ENCODE measurements around the gene SLC6A18.

SLC6A18 gene

GRCh38 chr5:1190837-1191239 lies 34.3 kb upstream of the SLC6A18 start:
- ChIA-PET POLR2A (no interaction called here), CTCF (no interaction called here)
- no peak overlapping the region for H3K4me3 ChIP-seq (ENCODE audit: low read depth, low read length)
- no peak for DNase-seq (ENCODE audit: low read depth, low spot score)
- no peak for TF ChIP-seq CTCF (IDR thresholded peaks at IDR 0.05; ENCODE audit: insufficient read depth, low read length, missing control alignments)

DNA sequence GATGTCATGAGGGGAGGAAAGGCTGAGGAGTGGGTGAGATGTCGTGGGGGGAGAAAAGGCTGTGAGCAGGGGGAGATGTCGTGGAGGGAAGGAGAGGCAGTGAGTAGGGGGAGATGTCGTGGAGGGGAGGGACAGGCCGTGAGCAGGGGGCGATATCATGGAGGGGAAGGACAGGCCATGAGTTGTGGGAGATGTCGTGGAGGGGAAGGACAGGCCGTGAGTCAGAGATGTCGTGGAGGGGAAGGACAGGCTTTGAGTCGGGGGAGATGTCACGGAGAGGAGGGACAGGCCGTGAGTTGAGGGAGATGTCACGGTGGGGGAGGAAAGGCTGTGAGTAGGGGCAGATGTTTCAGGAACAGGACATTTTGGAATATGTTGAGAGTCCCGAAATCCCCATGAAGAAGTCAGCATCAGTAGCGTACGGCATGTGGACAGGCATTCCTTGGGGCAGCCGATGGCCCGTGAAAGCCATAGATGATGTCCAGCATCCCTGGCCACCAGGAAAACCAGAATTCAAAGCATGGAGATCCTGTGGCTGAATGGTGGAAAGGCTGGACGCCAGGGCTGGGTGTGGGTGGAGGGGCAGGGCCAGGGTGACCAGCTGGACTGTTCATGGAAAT lies 32.1 kb upstream of the SLC6A18 start:
- no peak overlapping the region for H3K4me3 ChIP-seq (ENCODE audit: low read depth, low read length)
- CTCF ChIA-PET: no interaction called here
- POLR2A ChIA-PET: no interaction called here
- DNase-seq (ENCODE audit: low read depth, low spot score): no peak
- no peak for TF ChIP-seq CTCF (IDR thresholded peaks at IDR 0.05; ENCODE audit: insufficient read depth, low read length, missing control alignments)

GRCh38 chr5:1193591-1193985 lies 31.6 kb upstream of the SLC6A18 start:
- H3K4me3 ChIP-seq (ENCODE audit: low read depth, low read length): no peak overlapping the region
- DNase-seq (ENCODE audit: low read depth, low spot score): no peak
- no peak for TF ChIP-seq CTCF (IDR thresholded peaks at IDR 0.05; ENCODE audit: insufficient read depth, low read length, missing control alignments)
- ChIA-PET CTCF (interaction anchor here (0.7 to 1.1 kb wide), 2 partner anchors 19 to 26 kb away, joined by 3 to 5 read pairs; no protein-coding TSS in a partner anchor), POLR2A (no interaction called here)

DNA sequence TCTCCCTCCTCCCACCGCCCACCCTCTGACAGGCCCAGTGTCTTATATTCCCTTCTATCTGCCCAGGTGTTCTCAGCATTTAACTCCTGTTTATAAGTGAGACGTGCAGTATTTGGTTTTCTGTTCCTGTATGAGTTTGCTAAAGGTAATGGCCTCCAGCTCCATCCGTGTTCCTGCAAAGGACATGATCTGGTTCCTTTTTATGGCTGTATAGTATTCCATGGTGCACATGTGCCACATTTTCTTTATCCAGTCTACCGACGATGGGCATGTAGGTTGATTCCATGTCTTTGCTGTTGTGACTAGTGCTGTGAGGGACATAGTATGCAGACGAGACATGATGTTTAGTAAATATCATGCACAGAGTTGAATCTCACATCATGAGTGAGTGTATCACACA lies 30.8 kb upstream of the SLC6A18 start:
- no peak for DNase-seq (ENCODE audit: low read depth, low spot score)
- ChIA-PET POLR2A (no interaction called here), CTCF (interaction anchor here (1.1 kb wide), 1 partner anchor 27 kb away, joined by 5 read pairs; no protein-coding TSS in a partner anchor)
- TF ChIP-seq CTCF (IDR thresholded peaks at IDR 0.05; ENCODE audit: insufficient read depth, low read length, missing control alignments): no peak
- no peak overlapping the region for H3K4me3 ChIP-seq (ENCODE audit: low read depth, low read length)

DNA sequence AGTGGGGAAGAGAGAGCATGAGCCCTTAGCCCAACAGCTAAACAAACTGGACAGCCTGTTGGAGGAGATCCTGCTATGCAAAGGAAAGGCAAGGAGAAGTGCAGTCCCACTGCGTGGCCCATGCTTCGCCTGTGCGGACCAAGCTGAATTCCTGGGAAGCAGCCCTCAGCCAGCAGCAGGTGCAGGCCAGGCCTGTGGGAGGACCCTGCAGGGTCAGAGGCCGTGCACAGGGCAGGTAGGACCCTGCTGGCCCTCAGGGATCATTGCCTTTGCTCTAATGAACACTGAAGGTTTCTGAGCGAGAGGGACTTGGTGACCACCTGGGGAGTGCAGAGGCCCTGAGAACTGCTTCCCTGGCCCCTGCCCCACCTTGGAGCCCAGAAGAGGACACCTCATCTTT lies 29.7 kb upstream of the SLC6A18 start:
- CTCF ChIA-PET: no interaction called here
- TF ChIP-seq CTCF (IDR thresholded peaks at IDR 0.05; ENCODE audit: insufficient read depth, low read length, missing control alignments): no peak
- POLR2A ChIA-PET: no interaction called here
- no peak overlapping the region for H3K4me3 ChIP-seq (ENCODE audit: low read depth, low read length)
- DNase-seq (ENCODE audit: low read depth, low spot score): no peak

DNA sequence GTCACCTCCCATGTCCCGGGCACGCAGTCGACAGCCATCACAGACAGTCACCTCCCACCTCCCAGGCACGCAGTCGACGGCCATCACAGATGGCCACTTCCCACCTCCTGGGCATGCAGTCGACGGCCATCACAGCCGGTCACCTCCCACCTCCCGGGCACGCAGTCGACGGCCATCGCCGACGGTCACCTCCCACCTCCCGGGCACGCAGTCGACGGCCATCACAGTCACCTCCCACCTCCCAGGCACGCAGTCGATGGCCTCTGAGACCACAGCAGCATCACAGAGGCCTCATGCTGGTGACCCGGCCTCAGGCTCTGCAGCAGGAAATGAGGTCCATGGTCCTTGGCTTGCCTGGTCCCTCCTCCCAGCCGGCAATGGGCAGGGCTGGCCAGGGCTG lies 29.3 kb upstream of the SLC6A18 start:
- ChIA-PET CTCF (no interaction called here), POLR2A (interaction anchor here (0.7 kb wide), 1 partner anchor 11 kb away, joined by 3 read pairs; no protein-coding TSS in a partner anchor)
- no peak for TF ChIP-seq CTCF (IDR thresholded peaks at IDR 0.05; ENCODE audit: insufficient read depth, low read length, missing control alignments)
- no peak for DNase-seq (ENCODE audit: low read depth, low spot score)
- H3K4me3 ChIP-seq (ENCODE audit: low read depth, low read length): no peak overlapping the region

Data from AG04449 (cell line).